Adrenal gland (tissue), 5 donors: Measurements from ENCODE around the gene PRPF8.
A peak's percentile ranks its signal among the peaks of the same experiment; 100 is the strongest.

Experiments used
- CTCF ChIP-seq, 6 experiments: fragments of 450-650 bp in 4 of 6; fragments of 200-600 bp in 2 of 6; sonication (generic) in 1 of 6; IDR thresholded peaks; 1 replicate in 5 of 6; 2 replicates in 1 of 6; pipeline versions ENCODE4 v1.5.1 to v1.8.0; 2016 to 2021; ENCODE audit warnings: antibody characterized with exemption in 6 of 6, mild to moderate bottlenecking in 2 of 6, moderate library complexity in 1 of 6
- POLR2A ChIP-seq, 2 donors: fragments of 450-650 bp; IDR thresholded peaks; one replicate each; pipeline ENCODE4 v1.6.1; 2017; ENCODE audit warnings: antibody characterized with exemption in 2 of 2, mild to moderate bottlenecking in 2 of 2, moderate library complexity in 1 of 2
- donor health status: DM: no; HTN: no; CAD: no.

- TF ChIP-seq CTCF (IDR thresholded peaks at IDR 0.05) (peak; percentile 38 to 63 (median 57)), POLR2A (IDR thresholded peaks at IDR 0.05) (no peak)
Measured at GRCh38 chr17:1629504-1630310, 55.0 kb downstream of the PRPF8 start.
